ENCODE results near the gene LINS1. TPM values are rescaled to one million over a fixed set of nuclear protein-coding genes. Genes with fewer than 3 reads are reported as not detected.

Gene LINS1
- total RNA-seq, 1 donor from 2014 or later = 18.8 TPM

- intact Hi-C loops (cut with DNase I) = no loop called here
- Histone ChIP-seq H3K4me3 (no peak overlapping the region), H3K36me3 (no peaks in the 10 kb centered on the region), H3K9me3 (peaks cover 12% of the 10 kb centered on the region), H3K27me3 (ENCODE audit: low read depth) (no peaks in the 10 kb centered on the region), H3K27ac (no peak overlapping the region), H3K4me1 (no peaks in the 10 kb centered on the region)
- TF ChIP-seq, protein P1, sequence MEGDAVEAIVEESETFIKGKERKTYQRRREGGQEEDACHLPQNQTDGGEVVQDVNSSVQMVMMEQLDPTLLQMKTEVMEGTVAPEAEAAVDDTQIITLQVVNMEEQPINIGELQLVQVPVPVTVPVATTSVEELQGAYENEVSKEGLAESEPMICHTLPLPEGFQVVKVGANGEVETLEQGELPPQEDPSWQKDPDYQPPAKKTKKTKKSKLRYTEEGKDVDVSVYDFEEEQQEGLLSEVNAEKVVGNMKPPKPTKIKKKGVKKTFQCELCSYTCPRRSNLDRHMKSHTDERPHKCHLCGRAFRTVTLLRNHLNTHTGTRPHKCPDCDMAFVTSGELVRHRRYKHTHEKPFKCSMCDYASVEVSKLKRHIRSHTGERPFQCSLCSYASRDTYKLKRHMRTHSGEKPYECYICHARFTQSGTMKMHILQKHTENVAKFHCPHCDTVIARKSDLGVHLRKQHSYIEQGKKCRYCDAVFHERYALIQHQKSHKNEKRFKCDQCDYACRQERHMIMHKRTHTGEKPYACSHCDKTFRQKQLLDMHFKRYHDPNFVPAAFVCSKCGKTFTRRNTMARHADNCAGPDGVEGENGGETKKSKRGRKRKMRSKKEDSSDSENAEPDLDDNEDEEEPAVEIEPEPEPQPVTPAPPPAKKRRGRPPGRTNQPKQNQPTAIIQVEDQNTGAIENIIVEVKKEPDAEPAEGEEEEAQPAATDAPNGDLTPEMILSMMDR (IDR thresholded peaks at IDR 0.05) = no peak
- no peak for ATAC-seq
- DNase-seq = no peak
Measured at GRCh38 chr15:100588638-100589242, 13.2 kb downstream of the LINS1 start.

DNA sequence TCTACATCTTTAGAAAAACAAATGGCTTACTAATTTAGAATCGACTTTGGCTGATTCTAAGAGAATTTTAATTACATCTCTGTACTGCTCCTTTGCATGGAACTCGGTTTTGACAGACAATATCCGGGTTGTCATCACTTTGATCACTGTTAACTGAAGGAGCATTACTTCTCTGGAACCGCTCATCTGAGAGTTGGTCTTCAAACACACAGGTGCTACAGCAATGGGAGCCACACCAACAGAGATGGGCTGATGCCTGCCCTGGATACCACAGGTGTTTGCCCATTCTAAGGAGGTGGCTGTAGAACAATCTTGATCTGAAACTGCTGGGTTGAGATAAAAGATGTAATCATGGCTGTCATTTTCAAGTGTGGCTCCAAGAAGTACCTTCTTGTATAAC is 21.6 kb downstream of the LINS1 start:
- DNase-seq = no peak
- Histone ChIP-seq H3K4me1 (no peaks in the 10 kb centered on the region), H3K4me3 (no peak overlapping the region), H3K27me3 (ENCODE audit: low read depth) (no peaks in the 10 kb centered on the region), H3K9me3 (no peaks in the 10 kb centered on the region), H3K36me3 (no peaks in the 10 kb centered on the region), H3K27ac (no peak overlapping the region)
- no peak for ATAC-seq
- TF ChIP-seq, protein P1 (IDR thresholded peaks at IDR 0.05) = no peak
- intact Hi-C loops (cut with DNase I) = no loop called here

DNA sequence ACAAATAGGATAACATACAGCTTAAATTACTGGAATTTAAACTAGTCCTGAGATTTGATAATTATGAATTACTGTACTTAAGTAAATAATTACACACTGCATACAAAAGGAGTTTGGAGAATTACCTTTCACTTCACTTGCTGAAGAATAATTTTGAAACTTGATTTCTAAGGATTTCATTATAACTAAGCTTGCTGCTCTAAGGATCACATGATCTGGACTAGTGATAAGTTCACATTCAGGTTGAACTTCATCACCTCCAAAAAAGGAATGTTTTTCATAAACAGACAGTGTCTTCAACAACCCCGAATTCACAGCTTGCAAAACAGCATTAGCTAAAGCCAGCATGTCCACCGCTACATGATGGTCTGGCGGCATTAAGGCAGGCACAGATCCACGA is 28.5 kb downstream of the LINS1 start:
- TF ChIP-seq, protein P1 (IDR thresholded peaks at IDR 0.05) = no peak
- no peaks in the 10 kb centered on the region for H3K4me1 ChIP-seq
- no peaks in the 10 kb centered on the region for H3K27me3 ChIP-seq (ENCODE audit: low read depth)
- ATAC-seq (no peak), DNase-seq (no peak)
- H3K27ac ChIP-seq = no peak overlapping the region
- H3K9me3 ChIP-seq = no peaks in the 10 kb centered on the region
- H3K36me3 ChIP-seq = peaks cover 42% of the 10 kb centered on the region
- intact Hi-C loops (cut with DNase I) = no loop called here
- H3K4me3 ChIP-seq = no peak overlapping the region

DNA sequence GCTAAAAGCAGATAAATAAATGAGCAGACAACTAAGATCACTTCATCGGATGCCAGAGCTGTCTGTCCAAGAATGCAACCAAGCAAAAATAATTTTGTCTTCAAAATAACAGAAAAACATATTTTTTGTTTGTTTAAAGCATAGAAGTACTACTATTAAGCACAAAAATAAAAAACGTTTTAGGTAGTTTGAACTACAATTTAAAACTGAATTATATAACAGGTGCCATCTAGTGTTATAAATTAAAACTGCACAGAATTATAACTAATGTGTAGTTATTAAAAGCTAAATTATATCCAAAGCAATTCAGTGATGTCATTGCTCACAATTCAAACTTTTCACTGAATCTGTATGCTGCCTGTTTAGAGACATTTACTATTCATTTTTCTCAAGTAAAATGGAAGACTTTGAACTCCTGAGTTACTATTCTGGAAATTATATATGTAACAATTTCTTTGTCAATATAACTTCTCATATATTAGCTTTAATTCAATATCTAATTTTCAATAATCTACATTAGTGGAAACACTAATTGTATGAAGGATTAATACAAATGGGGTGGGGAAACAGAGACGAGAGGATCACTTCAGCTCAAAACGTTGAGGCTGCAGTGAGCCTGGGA is 29.5 kb downstream of the LINS1 start:
- peaks cover 42% of the 10 kb centered on the region for H3K36me3 ChIP-seq
- ATAC-seq (no peak), DNase-seq (no peak)
- H3K27me3 ChIP-seq (ENCODE audit: low read depth) = no peaks in the 10 kb centered on the region
- intact Hi-C loops (cut with DNase I) = no loop called here
- TF ChIP-seq, protein P1 (IDR thresholded peaks at IDR 0.05) = peak; percentile 46
- H3K9me3 ChIP-seq = no peaks in the 10 kb centered on the region
- H3K27ac ChIP-seq = no peak overlapping the region
- no peaks in the 10 kb centered on the region for H3K4me1 ChIP-seq
- no peak overlapping the region for H3K4me3 ChIP-seq

- no peak for DNase-seq
- intact Hi-C loops (cut with DNase I) = no loop called here
- H3K36me3 ChIP-seq = peaks cover 42% of the 10 kb centered on the region
Measured at GRCh38 chr15:100571592-100572167, 30.3 kb downstream of the LINS1 start.

More at GRCh38 chr15:100571592-100572167, 30.3 kb downstream of the LINS1 start:
- TF ChIP-seq, protein P1 (IDR thresholded peaks at IDR 0.05) = no peak
- Histone ChIP-seq H3K4me1 (no peaks in the 10 kb centered on the region), H3K4me3 (no peak overlapping the region), H3K27ac (no peak overlapping the region), H3K27me3 (ENCODE audit: low read depth) (no peaks in the 10 kb centered on the region), H3K9me3 (no peaks in the 10 kb centered on the region)
- ATAC-seq = no peak

Data from lower lobe of right lung (tissue), 2 donors.